Vagina (tissue), 2 donors: ENCODE measurements around the gene SFI1. TPM values are rescaled to one million over a fixed set of nuclear protein-coding genes. Genes with fewer than 3 reads are reported as not detected.

Source experiments
- DNase-seq, 2 donors: peaks; one replicate each; pipeline ENCODE4 v3.0.0-alpha.2; 2017; ENCODE audit errors: extremely low spot score in 2 of 2
- H3K27ac ChIP-seq: fragments of 200-600 bp; sonication (generic); one replicate; pipeline ENCODE4 v1.5.1; 2019
- H3K27me3 ChIP-seq: fragments of 200-600 bp; sonication (generic); one replicate; pipeline ENCODE4 v1.5.1; 2019
- H3K36me3 ChIP-seq, 2 donors: fragments of 200-600 bp; sonication (generic); one replicate each; pipeline ENCODE4 v1.5.1; 2017 to 2019
- H3K4me1 ChIP-seq: fragments of 200-600 bp; sonication (generic); one replicate; pipeline ENCODE4 v1.5.1; 2019
- H3K4me3 ChIP-seq, 2 donors: fragments of 200-600 bp; sonication (generic); 1 replicate in 1 of 2; 2 replicates in 1 of 2; pipeline ENCODE4 v1.5.1; 2016 to 2019
- H3K9me3 ChIP-seq: fragments of 200-600 bp; sonication (generic); one replicate; pipeline ENCODE4 v1.5.1; 2019
- CTCF ChIP-seq, 3 experiments: fragments of 450-650 bp in 2 of 3; fragments of 200-600 bp in 1 of 3; sonication (generic) in 1 of 3; IDR thresholded peaks; one replicate each; pipeline ENCODE4 v1.5.1; 2017 to 2019; ENCODE audit warnings: antibody characterized with exemption in 3 of 3, mild to moderate bottlenecking in 2 of 3, moderate library complexity in 2 of 3
- POLR2A ChIP-seq, 2 donors: fragments of 450-650 bp; IDR thresholded peaks; one replicate each; pipeline ENCODE4 v1.6.1; 2017; ENCODE audit warnings: antibody characterized with exemption in 2 of 2, mild to moderate bottlenecking in 2 of 2, moderate library complexity in 2 of 2
- POLR2AphosphoS5 ChIP-seq, 2 donors: sonication (generic); formaldehyde crosslinking; IDR thresholded peaks; one replicate each; pipeline ENCODE4 v1.9.0; 2017; ENCODE audit warnings: antibody characterized with exemption in 2 of 2, mild to moderate bottlenecking in 2 of 2, low read depth in 1 of 2; ENCODE audit not compliant: insufficient read depth in 1 of 2
- intact Hi-C: fragments of 100-400 bp; cut with DNase I; formaldehyde crosslinking; loops from one replicate; pipeline ENCODE4 v1.15.1; 2023
- total RNA-seq: library from RNA; depleted of rRNA; stranded (reverse); fragments of >200 nt; gene quantifications from one replicate; pipeline ENCODE4 v1.2.3, GENCODE V29; 2016

SFI1 gene
- total RNA-seq, 1 donor from 2014 or later: 33.6 TPM

DNA sequence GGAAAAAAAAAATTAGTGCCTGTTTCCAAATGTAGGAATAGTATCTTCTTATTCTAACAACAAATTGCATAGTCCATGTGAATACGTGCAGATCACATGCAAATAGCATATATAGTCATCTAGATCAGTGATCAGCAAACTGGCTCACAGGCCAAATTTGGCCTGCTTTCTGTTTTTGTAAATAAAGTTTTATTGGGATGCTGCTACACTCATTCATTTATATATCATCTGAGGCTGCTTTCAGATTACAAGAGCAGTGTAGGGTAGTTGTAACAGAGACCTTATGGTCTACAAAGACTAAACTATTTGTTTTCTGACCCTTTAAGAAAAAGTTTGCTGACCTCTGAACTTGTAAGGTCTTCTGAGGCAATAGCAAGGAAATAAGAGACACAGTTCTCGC is 65.6 kb downstream of the SFI1 start:
- Histone ChIP-seq H3K36me3 (no peaks in the 10 kb centered on the region), H3K27ac (no peak overlapping the region), H3K4me3 (no peak overlapping the region), H3K9me3 (no peaks in the 10 kb centered on the region), H3K4me1 (no peaks in the 10 kb centered on the region), H3K27me3 (no peaks in the 10 kb centered on the region)
- no peak for DNase-seq
- TF ChIP-seq CTCF (IDR thresholded peaks at IDR 0.05) (no peak), POLR2AphosphoS5 (IDR thresholded peaks at IDR 0.05; ENCODE audit: insufficient read depth in 1 of 2, low read depth in 1 of 2) (no peak), POLR2A (IDR thresholded peaks at IDR 0.05) (no peak)
- intact Hi-C loops: no loop called here

DNA sequence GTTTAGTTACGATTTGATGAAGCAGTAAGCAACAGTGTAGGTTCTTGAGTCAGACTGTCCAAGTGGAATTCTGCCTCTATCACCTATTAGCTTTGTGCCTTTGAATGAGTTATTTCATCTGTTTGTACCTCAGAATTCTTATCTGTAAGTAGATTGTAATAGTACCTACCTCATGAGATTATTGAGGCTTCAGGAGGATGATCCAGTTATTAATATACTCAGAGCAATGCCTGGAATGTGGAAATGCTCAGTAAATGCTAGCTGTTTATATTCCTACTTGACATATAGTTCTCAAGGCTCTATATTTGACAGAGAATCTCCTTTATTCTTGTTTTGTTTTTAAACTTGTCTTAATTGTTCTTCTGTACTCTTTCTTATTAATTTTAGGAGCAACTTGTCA is 70.1 kb downstream of the SFI1 start:
- no peaks in the 10 kb centered on the region for H3K9me3 ChIP-seq
- no peaks in the 10 kb centered on the region for H3K27me3 ChIP-seq
- TF ChIP-seq CTCF (IDR thresholded peaks at IDR 0.05) (no peak), POLR2AphosphoS5 (IDR thresholded peaks at IDR 0.05; ENCODE audit: insufficient read depth in 1 of 2, low read depth in 1 of 2) (no peak), POLR2A (IDR thresholded peaks at IDR 0.05) (no peak)
- H3K36me3 ChIP-seq: no peaks in the 10 kb centered on the region
- DNase-seq: no peak
- H3K4me3 ChIP-seq: no peak overlapping the region
- no peak overlapping the region for H3K27ac ChIP-seq
- no peaks in the 10 kb centered on the region for H3K4me1 ChIP-seq
- intact Hi-C loops: no loop called here

- Histone ChIP-seq H3K36me3 (no peaks in the 10 kb centered on the region), H3K4me3 (no peak overlapping the region), H3K27me3 (no peaks in the 10 kb centered on the region), H3K4me1 (no peaks in the 10 kb centered on the region), H3K27ac (no peak overlapping the region), H3K9me3 (no peaks in the 10 kb centered on the region)
- TF ChIP-seq CTCF (IDR thresholded peaks at IDR 0.05) (no peak), POLR2A (IDR thresholded peaks at IDR 0.05) (no peak), POLR2AphosphoS5 (IDR thresholded peaks at IDR 0.05; ENCODE audit: insufficient read depth in 1 of 2, low read depth in 1 of 2) (no peak)
- DNase-seq: no peak
- intact Hi-C loops: no loop called here
These were observed 70.9 kb downstream of the SFI1 start for GRCh38 chr22:31567196-31567595.

DNA sequence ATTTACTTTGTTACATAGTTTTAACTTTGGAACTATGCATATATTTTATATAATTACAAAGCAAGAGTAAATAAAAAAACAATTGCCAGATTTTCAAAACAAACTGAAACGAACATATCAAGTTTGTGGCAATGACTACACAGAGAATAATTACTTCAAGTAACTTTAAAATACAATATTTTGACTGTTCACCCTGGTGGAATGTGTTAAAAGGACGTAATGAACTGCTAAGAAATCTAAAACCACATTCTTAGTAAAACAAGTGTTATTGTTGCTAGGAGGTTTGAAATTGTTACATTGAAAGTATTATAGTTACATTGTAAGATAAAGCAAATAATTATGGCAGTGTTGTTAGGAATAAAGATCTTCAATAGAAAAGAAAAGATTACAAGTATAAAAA is 71.4 kb downstream of the SFI1 start:
- TF ChIP-seq CTCF (IDR thresholded peaks at IDR 0.05) (no peak), POLR2AphosphoS5 (IDR thresholded peaks at IDR 0.05; ENCODE audit: insufficient read depth in 1 of 2, low read depth in 1 of 2) (no peak), POLR2A (IDR thresholded peaks at IDR 0.05) (no peak)
- no peak overlapping the region for H3K27ac ChIP-seq
- H3K9me3 ChIP-seq: no peaks in the 10 kb centered on the region
- no peaks in the 10 kb centered on the region for H3K36me3 ChIP-seq
- no peaks in the 10 kb centered on the region for H3K27me3 ChIP-seq
- H3K4me3 ChIP-seq: no peak overlapping the region
- no peaks in the 10 kb centered on the region for H3K4me1 ChIP-seq
- no peak for DNase-seq
- intact Hi-C loops: loop anchor here (2.0 kb wide), 1 partner anchor 67 kb away; no protein-coding TSS in a partner anchor

- H3K27me3 ChIP-seq: no peaks in the 10 kb centered on the region
- no peak overlapping the region for H3K4me3 ChIP-seq
- H3K36me3 ChIP-seq: no peaks in the 10 kb centered on the region
- H3K27ac ChIP-seq: no peak overlapping the region
- no peaks in the 10 kb centered on the region for H3K4me1 ChIP-seq
- DNase-seq: no peak
- intact Hi-C loops: loop anchor here (2.0 kb wide), 1 partner anchor 66 kb away; no protein-coding TSS in a partner anchor
- H3K9me3 ChIP-seq: no peaks in the 10 kb centered on the region
- TF ChIP-seq CTCF (IDR thresholded peaks at IDR 0.05) (no peak), POLR2AphosphoS5 (IDR thresholded peaks at IDR 0.05; ENCODE audit: insufficient read depth in 1 of 2, low read depth in 1 of 2) (no peak), POLR2A (IDR thresholded peaks at IDR 0.05) (no peak)
These were observed 72.8 kb downstream of the SFI1 start for GRCh38 chr22:31569126-31569525.
